ENCODE measurements around the gene OBI1. TPM values are rescaled to one million over a fixed set of nuclear protein-coding genes. Genes with fewer than 3 reads are reported as not detected.

OBI1 gene
- polyA plus RNA-seq, 3 donors = 20.7 to 22.3 (median 21.6) TPM

- no peak for DNase-seq
Observed at GRCh38 chr13:78593652-78594455, 65.1 kb downstream of the OBI1 start.

DNA sequence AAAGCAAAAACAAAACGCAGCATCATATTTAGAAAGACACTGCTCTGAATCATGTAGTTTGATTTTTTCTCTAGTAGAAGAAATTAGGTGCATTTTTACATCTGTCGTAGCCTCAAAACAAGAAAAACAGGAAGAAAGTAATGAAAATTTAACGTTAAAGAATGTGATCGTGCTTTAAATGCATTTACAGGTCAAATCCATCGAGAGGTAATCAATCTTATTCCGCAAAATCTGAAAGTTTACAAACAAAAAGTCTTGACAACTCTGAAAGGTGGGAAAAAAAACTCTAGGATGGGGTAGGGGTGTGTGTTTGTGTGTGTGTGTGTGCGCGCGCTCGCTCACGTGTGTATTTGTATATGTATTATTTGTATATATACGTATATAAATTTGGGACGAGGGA lies 65.8 kb downstream of the OBI1 start:
- no peak for DNase-seq

DNA sequence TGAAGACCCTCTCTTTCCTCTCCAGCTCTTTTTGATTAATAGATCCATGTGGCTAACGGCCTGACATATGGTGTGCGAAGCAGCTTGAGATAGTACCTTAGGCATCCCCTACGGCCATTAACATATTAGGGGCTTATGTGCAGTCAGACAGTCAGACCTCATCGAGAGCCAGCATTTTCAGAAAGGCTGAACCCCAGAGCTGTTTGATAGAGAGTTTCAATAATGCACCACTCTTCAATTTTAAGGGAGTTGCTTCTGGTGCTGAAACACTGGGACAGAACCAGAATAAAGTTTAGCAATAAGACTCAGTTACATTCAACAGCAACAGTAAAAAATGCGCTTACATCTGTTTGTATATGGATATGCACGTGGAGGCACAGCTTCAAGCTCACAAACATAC lies 66.4 kb downstream of the OBI1 start:
- no peak for DNase-seq

DNA sequence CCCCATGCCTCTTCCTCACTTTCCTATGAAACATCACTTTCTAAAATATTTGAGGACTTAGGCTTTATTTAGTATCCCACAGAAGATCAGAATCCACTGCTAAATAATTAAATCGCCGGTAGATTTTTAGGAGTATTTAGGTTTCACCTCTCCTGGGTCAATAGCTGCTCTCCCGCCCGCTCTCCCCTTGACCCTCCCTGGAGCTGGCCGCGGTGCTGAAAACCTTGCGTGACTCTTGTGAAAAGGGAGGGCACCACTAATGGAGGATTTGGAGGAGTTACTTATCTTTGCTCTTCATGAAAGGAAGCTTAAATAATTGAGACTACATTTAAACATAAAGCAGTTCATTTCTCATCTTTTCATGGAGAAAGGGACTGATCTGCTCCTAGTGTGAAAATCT lies 69.7 kb downstream of the OBI1 start:
- peak; percentile 71 for DNase-seq

- no peak for DNase-seq
Observed at GRCh38 chr13:78587395-78587794, 71.6 kb downstream of the OBI1 start.

GRCh38 chr13:78586706-78587105 lies 72.2 kb downstream of the OBI1 start:
- no peak for DNase-seq

DNA sequence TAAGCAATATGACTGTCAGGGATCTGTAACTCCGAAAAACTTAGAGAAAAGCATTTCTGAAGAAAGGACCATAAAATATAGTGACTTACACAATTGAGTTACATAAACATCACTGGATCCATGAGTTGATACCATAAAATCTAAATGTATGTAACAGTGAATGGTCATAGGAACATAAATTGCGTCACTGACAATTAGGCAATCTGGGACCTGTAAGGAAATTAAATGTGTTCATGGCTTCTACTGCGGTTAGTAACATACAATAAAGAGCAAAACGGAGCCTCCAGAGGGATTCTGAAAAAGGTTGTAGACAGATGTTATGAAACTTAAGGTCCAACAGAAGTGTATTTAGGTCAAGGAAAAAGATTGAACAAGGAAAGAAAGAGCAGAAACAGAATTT lies 82.7 kb downstream of the OBI1 start:
- no peak for DNase-seq

DNA sequence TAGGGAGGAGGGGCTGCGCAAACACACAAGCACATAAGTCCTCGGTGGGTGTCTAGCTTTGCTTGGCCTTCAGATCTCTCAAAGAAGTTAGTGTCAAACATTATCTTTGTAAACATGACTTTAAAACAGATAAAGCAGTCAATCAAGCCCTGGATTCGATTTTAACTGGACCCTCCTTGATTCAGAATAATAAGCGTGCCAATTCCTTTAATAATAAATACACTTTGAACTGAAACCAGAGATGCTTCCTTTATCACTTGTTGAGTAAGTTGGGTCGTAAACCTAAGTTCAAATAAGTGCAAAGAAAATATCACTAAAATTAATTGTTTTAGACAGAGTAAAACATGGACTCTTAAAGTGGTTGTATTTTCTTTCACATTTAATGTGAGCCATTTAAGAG lies 86.5 kb downstream of the OBI1 start:
- DNase-seq = no peak

DNA sequence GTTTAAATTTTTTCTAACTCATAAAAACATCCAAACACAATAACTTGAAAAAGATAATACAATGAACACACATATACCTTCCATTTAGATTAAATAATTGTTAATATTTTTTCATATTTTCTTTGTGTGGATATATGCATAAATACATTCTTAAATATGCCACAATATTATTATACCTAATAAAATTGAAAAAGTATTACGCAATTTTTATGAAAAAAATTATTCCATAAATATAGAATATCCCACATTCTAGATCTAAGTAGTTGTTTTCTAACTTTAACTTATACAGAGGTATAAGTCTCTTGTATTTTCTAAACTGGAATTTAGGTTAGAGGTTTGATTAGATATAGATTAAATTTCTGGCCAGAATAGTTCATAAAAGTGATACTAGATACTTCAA lies 89.9 kb downstream of the OBI1 start:
- DNase-seq = no peak

- no peak for DNase-seq
Observed at GRCh38 chr13:78566631-78567030, 92.3 kb downstream of the OBI1 start.

Other genes with a start within 250 kb of the OBI1 start
- gene POU4F1, start 55.6 kb downstream of the OBI1 start, polyA plus RNA-seq (ENCODE audit: insufficient read length in 3 of 3) = under 1 TPM; 0.04 to 0.10 (median 0.04) TPM

Measured in renal pelvis (tissue), 4 donors.